ENCODE measurements around the gene KIRREL3.

DNA sequence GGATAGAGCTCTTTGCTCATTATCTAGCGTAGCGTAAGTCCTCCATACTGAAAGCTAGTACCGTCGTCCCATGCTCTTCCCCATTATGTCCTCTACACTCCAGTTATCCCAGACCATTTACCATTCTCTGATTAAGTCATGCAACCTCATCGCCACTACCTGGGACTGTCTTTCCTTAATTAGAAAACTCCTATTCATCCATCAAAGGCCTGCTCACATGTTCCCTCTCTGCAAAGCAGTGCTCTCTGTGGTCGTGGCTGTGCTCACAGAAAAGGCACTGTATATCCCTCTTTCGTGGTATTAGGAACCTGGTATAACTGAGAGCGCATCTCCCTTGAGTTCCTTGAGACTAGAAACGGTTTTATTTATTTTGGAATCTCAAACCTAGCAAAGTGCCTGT is 253.3 kb downstream of the KIRREL3 start:
- TF ChIP-seq POLR2A (conservative IDR thresholded peaks at IDR 0.05) = no peak
- TF ChIP-seq NFYB (IDR thresholded peaks at IDR 0.05; ENCODE audit: extremely low read depth, insufficient read length) = no peak
- TF ChIP-seq NONO (IDR thresholded peaks at IDR 0.05; ENCODE audit: low read depth in 2 of 2, low read length in 1 of 2) = no peak
- TF ChIP-seq ZNF311 (CRISPR knock-in tag; IDR thresholded peaks at IDR 0.05) = no peak

Measured in K562 (cell line).